ENCODE results near the gene SFXN3.

DNA sequence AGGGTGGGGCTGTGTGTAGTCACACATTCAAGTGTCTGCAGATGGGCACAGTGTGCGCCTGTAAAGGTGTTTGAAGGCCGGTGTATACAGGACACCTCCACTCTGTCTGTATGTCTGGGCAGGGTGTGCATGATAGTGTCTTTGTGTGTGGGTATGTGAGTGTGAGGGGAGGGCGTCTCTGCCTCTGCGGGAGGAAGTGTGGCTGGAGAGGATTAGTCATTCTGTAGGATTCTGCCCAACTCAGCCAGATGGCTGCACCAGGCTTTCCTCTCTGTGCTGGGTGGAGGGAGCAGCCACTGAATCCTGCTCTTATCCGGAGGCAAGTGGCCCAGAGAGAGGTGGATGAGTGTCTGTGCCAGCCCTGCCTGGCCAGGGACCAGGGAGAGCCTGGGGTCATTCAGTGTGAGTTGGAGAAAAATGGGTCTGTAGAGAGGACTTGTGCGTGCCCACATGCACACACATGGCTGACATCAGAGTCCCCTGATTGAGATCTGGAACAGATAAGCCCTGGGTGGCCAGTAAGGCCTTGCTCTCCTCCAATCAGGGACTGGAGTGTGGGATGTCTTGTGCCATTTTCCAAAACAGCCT lies 1.7 kb downstream of the SFXN3 start:
- TF ChIP-seq, protein P1, sequence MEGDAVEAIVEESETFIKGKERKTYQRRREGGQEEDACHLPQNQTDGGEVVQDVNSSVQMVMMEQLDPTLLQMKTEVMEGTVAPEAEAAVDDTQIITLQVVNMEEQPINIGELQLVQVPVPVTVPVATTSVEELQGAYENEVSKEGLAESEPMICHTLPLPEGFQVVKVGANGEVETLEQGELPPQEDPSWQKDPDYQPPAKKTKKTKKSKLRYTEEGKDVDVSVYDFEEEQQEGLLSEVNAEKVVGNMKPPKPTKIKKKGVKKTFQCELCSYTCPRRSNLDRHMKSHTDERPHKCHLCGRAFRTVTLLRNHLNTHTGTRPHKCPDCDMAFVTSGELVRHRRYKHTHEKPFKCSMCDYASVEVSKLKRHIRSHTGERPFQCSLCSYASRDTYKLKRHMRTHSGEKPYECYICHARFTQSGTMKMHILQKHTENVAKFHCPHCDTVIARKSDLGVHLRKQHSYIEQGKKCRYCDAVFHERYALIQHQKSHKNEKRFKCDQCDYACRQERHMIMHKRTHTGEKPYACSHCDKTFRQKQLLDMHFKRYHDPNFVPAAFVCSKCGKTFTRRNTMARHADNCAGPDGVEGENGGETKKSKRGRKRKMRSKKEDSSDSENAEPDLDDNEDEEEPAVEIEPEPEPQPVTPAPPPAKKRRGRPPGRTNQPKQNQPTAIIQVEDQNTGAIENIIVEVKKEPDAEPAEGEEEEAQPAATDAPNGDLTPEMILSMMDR (IDR thresholded peaks at IDR 0.05) = no peak
- TF ChIP-seq POLR2A (IDR thresholded peaks at IDR 0.05) = no peak

Measured in heart left ventricle (tissue), 13 donors.